GM21737 (cell line): ENCODE data around the gene CEP20.

Experiments
- ATAC-seq: cut with Tn5 transposase; IDR thresholded peaks from one replicate; pipeline ENCODE4 v1.9.1; 2021; ENCODE audit warnings: mild to moderate bottlenecking, moderate library complexity; ENCODE audit not compliant: unreplicated experiment

The CEP20 gene

GRCh38 chr16:15898654-15899053 lies 10.3 kb upstream of the CEP20 start:
- no peak for ATAC-seq

- no peak for ATAC-seq
These were observed 9.4 kb upstream of the CEP20 start for GRCh38 chr16:15897834-15898254.

GRCh38 chr16:15897121-15897780 lies 8.8 kb upstream of the CEP20 start:
- no peak for ATAC-seq

- ATAC-seq: no peak
These were observed 6.4 kb upstream of the CEP20 start for GRCh38 chr16:15894571-15895374.

GRCh38 chr16:15891508-15891907 lies 3.1 kb upstream of the CEP20 start:
- ATAC-seq: no peak

GRCh38 chr16:15887283-15887682 lies 1.1 kb downstream of the CEP20 start:
- ATAC-seq: no peak

GRCh38 chr16:15886078-15886477 lies 2.3 kb downstream of the CEP20 start:
- no peak for ATAC-seq

GRCh38 chr16:15885560-15886001 lies 2.8 kb downstream of the CEP20 start:
- ATAC-seq: no peak

- ATAC-seq: no peak
These were observed 5.8 kb downstream of the CEP20 start for GRCh38 chr16:15882563-15882962.

- ATAC-seq: no peak
These were observed 6.5 kb downstream of the CEP20 start for GRCh38 chr16:15881794-15882379.

GRCh38 chr16:15880434-15881308 lies 7.7 kb downstream of the CEP20 start:
- ATAC-seq: no peak

- no peak for ATAC-seq
These were observed 9.1 kb downstream of the CEP20 start for GRCh38 chr16:15879255-15879811.

- ATAC-seq: no peak
These were observed 11.9 kb downstream of the CEP20 start for GRCh38 chr16:15876503-15876902.

GRCh38 chr16:15874745-15875314 lies 13.6 kb downstream of the CEP20 start:
- no peak for ATAC-seq

GRCh38 chr16:15873737-15874136 lies 14.7 kb downstream of the CEP20 start:
- no peak for ATAC-seq

- ATAC-seq: no peak
These were observed 15.1 kb downstream of the CEP20 start for GRCh38 chr16:15873301-15873700.

- ATAC-seq: no peak
These were observed 18.4 kb downstream of the CEP20 start for GRCh38 chr16:15870011-15870410.

GRCh38 chr16:15866451-15866850 lies 22.0 kb downstream of the CEP20 start:
- ATAC-seq: no peak

- ATAC-seq: no peak
These were observed 22.7 kb downstream of the CEP20 start for GRCh38 chr16:15865742-15866141.

GRCh38 chr16:15864939-15865338 lies 23.5 kb downstream of the CEP20 start:
- no peak for ATAC-seq
